GM23248 (cell line): ENCODE results near the gene ARSD.

Experiments
- EZH2 ChIP-seq: fragments of 200-600 bp; sonication (generic); IDR thresholded peaks from 2 replicates; pipeline ENCODE4 v1.6.1; 2018; ENCODE audit warnings: antibody characterized with exemption, mild to moderate bottlenecking; ENCODE audit not compliant: insufficient read depth, poor library complexity, severe bottlenecking
- EZH2phosphoT487 ChIP-seq: fragments of 200-600 bp; sonication (generic); IDR thresholded peaks from 2 replicates; pipeline ENCODE4 v1.6.1; 2018; ENCODE audit warnings: antibody characterized with exemption, moderate library complexity, mild to moderate bottlenecking, low read depth; ENCODE audit not compliant: insufficient read depth

DNA sequence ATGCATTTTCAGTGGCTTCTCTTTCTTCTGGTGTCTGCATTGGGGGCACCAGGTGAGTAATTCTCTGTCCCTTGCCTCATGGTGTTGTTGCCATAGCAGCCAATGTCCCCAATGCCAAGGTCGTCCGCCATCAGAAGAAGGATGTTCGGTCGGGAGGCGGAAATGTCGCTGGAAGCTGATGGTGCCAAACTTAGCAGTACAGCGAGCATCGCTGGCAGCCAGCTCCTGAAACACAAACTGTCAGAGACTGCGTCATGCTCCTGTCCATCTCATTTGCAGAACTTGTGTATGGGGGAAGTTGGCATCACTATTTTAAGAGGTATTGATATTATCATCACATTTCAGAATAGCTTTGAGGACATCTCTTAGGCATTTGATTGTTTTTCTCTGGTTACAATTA, 29.1 kb upstream of the ARSD start:
- no peak for TF ChIP-seq EZH2
- TF ChIP-seq EZH2phosphoT487, result no peak
